ENCODE data around the gene ATN1. TPM values are rescaled to one million over a fixed set of nuclear protein-coding genes. Genes with fewer than 3 reads are reported as not detected.
A peak's percentile ranks its signal among the peaks of the same experiment; 100 is the strongest.

ATN1 gene
- total RNA-seq, 2 donors from 2014 or later, result 93.0 to 129 TPM

GRCh38 chr12:6921539-6921938 lies 6.2 kb upstream of the ATN1 start:
- H3K27ac ChIP-seq, result no peak overlapping the region
- H3K9me3 ChIP-seq, result no peaks in the 10 kb centered on the region
- H3K36me3 ChIP-seq, result no peaks in the 10 kb centered on the region
- H3K4me3 ChIP-seq, result no peak overlapping the region
- no peak for DNase-seq (ENCODE audit: low spot score)
- H3K27me3 ChIP-seq (replicated peaks; ENCODE audit: insufficient read depth), result no peaks in the 10 kb centered on the region
- intact Hi-C loops (cut with DNase I), result no loop called here
- H3K4me1 ChIP-seq (replicated peaks), result peaks cover 13% of the 10 kb centered on the region
- TF ChIP-seq CTCF (IDR thresholded peaks at IDR 0.05) (no peak), POLR2A (IDR thresholded peaks at IDR 0.05) (no peak), POLR2AphosphoS5 (IDR thresholded peaks at IDR 0.05) (no peak)
- WGBS, result 89% methylated on average over 7 of the region's 7 CpGs

- intact Hi-C loops (cut with DNase I), result no loop called here
- Histone ChIP-seq H3K9me3 (no peaks in the 10 kb centered on the region), H3K27me3 (replicated peaks; ENCODE audit: insufficient read depth) (no peaks in the 10 kb centered on the region), H3K36me3 (no peaks in the 10 kb centered on the region), H3K27ac (no peak overlapping the region), H3K4me3 (no peak overlapping the region), H3K4me1 (replicated peaks) (peaks cover 16% of the 10 kb centered on the region)
- TF ChIP-seq POLR2A (IDR thresholded peaks at IDR 0.05) (no peak), POLR2AphosphoS5 (IDR thresholded peaks at IDR 0.05) (no peak), CTCF (IDR thresholded peaks at IDR 0.05) (no peak)
- 84% methylated on average over 9 of the region's 9 CpGs for WGBS
- no peak for DNase-seq (ENCODE audit: low spot score)
Observed at GRCh38 chr12:6921996-6922946, 5.5 kb upstream of the ATN1 start.

GRCh38 chr12:6923003-6923732 lies 4.6 kb upstream of the ATN1 start:
- H3K4me3 ChIP-seq, result no peak overlapping the region
- DNase-seq (ENCODE audit: low spot score), result no peak
- TF ChIP-seq CTCF (IDR thresholded peaks at IDR 0.05), result no peak
- no peak for TF ChIP-seq POLR2AphosphoS5 (IDR thresholded peaks at IDR 0.05)
- no peak for TF ChIP-seq POLR2A (IDR thresholded peaks at IDR 0.05)
- no peaks in the 10 kb centered on the region for H3K27me3 ChIP-seq (replicated peaks; ENCODE audit: insufficient read depth)
- H3K4me1 ChIP-seq (replicated peaks), result peaks cover 16% of the 10 kb centered on the region
- no peaks in the 10 kb centered on the region for H3K9me3 ChIP-seq
- WGBS, result 74% methylated on average over 10 of the region's 10 CpGs
- no peak overlapping the region for H3K27ac ChIP-seq
- no peaks in the 10 kb centered on the region for H3K36me3 ChIP-seq
- intact Hi-C loops (cut with DNase I), result no loop called here

DNA sequence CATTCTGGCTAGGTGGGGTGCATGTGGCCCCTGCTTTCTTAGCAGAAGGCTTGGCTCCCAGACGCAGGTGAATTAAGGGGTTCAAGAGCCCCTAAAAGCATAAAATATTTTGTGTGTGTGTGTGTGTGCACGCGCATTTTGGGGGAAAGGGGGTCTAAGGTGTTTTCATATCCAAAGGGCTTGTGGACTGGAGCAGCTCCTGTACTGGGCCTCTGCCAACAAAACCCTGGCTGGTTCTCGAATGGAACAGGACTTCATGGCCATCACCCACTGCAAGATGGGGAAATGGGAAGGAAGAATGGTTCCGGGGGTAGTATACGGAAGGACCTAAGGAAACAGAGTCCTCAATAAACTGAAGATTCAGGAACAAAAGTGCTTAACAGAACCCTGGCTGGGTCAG lies 3.9 kb upstream of the ATN1 start:
- 48% methylated on average over 6 of the region's 6 CpGs for WGBS
- no peak for DNase-seq (ENCODE audit: low spot score)
- Histone ChIP-seq H3K27me3 (replicated peaks; ENCODE audit: insufficient read depth) (no peaks in the 10 kb centered on the region), H3K4me1 (replicated peaks) (peaks cover 16% of the 10 kb centered on the region), H3K9me3 (no peaks in the 10 kb centered on the region), H3K4me3 (no peak overlapping the region), H3K27ac (peak overlapping the region; percentile 94 to 98), H3K36me3 (no peaks in the 10 kb centered on the region)
- TF ChIP-seq CTCF (IDR thresholded peaks at IDR 0.05) (no peak), POLR2AphosphoS5 (IDR thresholded peaks at IDR 0.05) (no peak), POLR2A (IDR thresholded peaks at IDR 0.05) (no peak)
- intact Hi-C loops (cut with DNase I), result no loop called here

Measured in prostate gland (tissue), 2 donors.